DMS79 (cell line): ENCODE results near the gene AFAP1.
"Not testable (repeated sequence)": the region's sequence is repeated elsewhere in the genome, so short reads cannot be mapped to it uniquely, and the experiment has no call there.

Source experiments
- DNase-seq: peaks from one replicate; lab custom pipeline; 2025; lab: John Stamatoyannopoulos, UW

AFAP1 gene

DNA sequence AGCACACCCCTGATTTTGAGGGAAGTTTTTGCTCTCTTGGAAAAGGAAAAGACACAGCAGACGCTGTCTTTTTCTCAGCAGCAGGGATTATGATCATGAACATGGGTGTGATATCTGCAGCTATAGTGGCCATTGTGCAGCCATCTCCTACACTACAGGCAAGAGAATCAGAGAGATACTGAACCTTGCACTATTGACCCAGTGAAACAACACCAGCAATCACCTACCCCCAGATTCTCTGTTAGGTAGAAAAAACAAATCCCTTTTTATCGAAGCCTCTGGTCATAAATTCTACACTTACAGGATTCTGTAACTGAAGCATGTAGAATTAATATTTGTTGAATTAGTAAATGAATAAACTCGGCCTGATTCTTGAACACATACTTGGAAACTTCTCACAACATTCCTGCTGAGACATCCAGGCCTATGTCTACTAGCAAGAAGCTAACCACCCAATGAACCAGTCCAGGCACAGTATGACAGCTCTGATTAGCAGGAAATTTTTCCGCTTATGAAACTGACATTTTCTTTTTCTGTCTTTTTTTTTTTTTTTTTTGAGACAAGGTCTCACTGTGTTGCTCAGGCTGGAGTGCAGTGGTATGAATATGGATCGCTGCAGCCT is 5.0 kb upstream of the AFAP1 start:
- DNase-seq = no peak

DNA sequence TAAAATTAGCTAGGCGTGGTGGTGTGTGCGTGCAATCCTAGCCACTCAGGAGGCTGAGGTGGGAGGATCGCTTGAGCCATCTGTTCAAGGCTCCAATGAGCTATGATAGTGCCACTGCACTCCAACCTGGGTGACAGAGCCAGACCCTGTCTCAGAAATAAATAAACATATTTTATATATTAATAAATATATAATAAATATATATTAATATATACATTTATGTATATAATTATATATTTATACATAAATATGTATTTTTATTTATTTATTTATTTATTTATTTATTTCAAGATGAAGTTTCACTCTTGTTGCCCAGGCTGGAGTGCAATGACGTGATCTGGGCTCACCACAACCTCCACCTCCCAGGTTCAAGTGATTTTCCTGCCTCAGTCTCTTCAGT is 4.0 kb upstream of the AFAP1 start:
- DNase-seq = not testable (repeated sequence)

DNA sequence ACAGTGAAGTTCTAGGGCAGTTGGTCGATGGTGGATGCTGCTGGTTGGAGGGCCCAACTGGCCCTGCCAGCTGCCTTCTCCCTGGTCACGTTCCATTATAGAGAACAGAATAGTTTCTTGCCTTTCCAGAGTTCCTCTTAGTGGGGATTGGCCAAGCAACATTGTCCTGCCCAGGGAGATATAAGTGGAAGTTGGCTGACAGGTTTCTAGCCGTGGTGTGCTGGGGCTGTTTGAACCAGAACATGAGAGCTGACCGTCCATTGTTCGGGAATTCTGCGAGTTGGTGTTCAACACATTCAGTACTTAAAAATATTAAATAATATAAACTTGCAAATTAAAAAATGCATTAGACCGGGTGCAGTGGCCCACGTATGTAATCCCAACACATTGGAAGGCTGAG is 3.5 kb upstream of the AFAP1 start:
- DNase-seq = no peak

DNA sequence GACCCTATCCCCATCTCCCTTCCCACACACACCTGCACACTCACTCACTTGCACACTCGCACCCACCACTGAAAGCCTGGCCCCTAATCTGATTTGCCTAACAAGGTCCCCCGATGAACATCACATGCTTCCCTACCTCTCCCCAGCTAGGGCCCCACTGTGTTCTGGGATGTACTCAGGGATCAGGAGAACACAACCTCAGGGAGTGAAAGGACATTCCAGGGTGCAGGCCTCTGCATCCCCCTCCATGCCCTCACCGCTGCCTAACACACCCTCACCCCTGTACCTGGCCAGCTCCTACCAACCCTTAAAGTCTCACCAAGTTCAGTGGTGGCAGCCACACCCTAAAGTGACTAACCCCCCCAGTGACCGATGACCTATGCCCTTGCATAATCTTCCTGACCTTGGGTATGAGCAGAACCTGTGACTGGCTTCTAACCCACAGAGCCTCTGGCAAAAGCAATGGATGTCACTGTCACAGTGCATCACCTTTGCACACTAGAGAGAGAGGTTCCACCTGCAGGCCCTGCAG is 2.4 kb upstream of the AFAP1 start:
- no peak for DNase-seq

DNA sequence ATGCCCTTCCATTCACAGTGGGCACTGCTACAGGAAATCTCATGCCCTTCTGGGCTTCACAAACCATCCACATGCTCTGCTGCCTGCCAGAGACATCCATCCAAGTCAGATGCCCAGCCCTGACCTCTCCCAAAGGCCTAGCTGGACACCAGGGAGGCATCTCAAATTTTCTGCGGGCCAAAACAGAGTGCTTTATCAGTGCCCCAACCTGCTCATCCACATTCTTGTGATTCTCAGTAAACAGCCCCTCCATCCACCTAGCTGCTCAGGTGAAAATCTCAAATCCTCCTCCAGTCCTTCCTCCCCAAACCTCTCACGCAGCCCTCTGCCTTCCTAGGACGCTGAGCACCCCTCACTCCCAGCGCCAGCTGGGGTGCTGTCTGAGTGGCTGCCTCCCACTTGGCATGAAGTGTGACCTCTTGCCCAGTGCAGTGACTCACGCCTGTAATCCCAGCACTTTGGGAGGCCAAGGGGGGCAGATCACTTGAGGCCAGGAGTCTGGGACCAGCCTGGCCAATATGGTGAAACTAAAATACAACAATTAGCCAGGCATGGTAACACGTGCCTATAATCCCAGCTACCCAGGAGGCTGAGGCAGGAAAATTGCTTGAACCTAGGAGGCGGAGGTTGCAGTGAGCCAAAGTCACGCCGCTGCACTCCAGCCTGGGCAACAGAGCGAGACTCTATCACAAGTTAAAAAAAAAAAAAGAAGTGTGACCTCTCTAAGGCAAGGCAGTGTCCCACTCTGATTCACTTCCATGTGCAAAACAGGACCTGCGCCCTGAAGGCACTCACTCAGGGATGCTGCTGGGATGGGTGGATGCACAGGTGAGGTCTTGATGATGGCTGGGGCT is 1.7 kb upstream of the AFAP1 start:
- no peak for DNase-seq

DNA sequence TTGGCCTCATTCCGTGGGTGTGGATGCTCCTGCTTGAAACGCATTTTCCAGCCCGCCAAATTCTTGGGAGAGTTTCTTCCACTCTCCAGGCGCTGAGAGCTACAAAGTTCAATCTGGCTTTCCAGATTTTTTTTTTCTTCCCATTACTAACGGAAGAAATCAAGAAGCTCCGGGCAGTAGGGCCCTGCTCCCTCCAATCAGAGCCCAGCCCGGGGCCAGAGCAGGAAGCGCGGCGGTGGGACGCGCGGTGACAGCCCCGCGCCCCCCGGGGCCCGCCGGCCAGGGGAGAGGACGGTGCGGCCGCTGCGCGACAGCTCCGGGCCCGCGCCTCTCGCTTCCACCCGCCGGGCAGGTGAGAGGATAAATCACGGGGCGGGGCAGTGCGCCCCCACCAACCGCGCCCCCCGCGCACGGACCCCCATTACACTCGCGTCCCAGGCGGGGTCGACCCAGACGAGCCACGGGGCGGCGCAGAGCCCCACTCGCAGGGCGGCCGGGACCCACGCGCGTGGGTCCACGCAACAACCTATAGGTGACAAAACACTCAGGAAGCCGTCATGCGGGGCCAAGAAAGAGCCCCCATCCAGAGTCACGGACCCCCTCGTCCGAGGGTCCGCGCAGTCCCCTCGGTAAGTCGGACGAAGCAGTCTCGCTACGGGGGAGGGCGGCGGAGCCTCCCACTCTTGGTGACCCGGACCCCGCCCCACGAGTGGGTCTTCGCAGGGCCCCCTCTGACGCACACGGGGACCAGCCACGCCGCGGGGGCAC is 868 bp downstream of the AFAP1 start:
- DNase-seq = no peak

DNA sequence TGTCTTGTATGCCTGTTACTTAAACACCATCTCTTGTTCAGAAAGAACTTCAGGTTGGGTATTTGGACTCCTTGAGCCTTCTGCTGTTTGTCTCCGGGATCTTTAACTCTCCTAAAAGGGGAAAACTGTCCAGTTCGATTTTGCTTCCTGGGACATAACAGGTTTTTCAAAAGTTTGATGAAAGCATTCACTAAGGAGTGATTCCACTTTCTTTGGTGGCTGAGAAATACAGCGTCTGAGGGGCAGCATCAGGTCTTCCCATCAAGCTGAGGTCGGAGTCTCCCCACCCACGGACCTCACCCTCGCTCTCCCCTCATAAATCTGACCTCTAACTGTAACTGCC is 1.4 kb downstream of the AFAP1 start:
- DNase-seq = no peak

DNA sequence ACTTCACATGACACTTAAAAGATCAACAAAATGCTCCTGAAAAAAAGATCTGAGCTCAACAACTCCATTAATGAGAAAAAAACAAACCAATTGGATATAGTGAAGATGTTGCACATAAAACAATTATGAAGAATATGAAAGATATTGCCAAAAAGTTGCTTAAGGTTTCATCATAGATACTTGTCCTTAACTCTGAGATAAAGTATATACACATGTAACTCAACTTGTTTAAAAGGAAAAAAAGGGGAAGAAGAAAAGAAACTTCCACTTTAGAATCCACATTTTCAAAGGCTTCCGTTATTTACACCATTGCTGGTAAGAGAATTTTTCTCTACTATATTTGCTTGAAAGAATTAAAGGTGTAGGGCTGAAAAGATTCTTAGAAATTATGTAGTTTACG is 2.7 kb downstream of the AFAP1 start:
- DNase-seq = peak; percentile 27

DNA sequence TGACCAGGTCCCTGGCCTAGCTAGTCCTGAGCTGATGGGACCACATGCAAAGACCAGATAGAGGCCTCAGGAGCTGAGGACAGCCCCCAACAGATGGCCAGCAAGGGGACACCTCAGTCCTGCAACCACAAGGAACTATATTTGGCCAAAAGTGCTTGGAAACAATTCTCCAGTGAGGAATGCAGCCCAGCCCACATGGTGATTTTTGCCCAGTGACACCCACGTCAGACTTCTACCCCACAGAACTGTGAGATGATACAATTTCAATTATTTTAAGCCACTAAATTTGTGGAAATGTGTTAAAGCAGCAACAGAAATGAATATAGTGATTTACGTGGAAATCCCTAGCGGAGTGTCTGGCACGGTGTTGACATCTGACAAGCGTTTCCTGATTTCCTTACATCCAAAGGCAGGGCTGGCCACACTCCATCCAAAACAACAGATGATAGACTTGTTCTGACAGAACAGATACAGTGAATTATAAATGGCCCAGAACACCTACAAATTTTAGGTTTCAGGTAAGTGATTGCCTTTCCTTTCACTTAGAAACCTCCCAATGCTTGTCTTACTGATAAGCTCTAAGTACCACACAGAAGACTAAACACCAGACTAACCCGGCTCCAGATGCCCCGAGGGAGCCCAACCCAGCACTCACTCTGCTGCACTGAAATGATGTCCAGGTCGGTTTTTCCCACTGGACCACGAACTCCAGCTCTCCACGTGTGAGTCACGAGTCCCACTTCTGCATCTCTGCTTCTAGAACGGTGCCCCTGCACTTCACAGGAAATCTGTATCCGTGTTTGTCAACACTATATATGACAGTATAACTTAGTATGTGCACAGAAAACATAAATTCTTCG is 5.8 kb downstream of the AFAP1 start:
- DNase-seq = no peak

DNA sequence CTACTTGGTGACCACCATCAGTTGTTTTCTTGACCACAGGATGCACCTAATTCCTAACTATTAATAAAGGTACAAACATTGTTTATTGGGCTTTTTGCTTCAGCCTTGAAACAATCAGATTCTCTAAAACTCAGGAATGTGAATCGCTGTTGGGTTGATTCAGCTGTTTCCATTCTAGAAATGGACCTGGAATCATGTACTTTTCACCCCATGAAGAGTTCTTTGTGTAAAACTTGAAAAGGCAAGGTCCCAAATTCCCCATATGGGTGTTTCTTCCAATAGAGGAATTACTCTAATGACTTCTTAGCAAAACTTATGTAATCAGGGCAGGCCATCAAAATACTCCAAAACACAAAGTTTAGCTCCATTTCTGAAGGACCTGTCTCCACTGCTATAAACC is 7.4 kb downstream of the AFAP1 start:
- DNase-seq = no peak

DNA sequence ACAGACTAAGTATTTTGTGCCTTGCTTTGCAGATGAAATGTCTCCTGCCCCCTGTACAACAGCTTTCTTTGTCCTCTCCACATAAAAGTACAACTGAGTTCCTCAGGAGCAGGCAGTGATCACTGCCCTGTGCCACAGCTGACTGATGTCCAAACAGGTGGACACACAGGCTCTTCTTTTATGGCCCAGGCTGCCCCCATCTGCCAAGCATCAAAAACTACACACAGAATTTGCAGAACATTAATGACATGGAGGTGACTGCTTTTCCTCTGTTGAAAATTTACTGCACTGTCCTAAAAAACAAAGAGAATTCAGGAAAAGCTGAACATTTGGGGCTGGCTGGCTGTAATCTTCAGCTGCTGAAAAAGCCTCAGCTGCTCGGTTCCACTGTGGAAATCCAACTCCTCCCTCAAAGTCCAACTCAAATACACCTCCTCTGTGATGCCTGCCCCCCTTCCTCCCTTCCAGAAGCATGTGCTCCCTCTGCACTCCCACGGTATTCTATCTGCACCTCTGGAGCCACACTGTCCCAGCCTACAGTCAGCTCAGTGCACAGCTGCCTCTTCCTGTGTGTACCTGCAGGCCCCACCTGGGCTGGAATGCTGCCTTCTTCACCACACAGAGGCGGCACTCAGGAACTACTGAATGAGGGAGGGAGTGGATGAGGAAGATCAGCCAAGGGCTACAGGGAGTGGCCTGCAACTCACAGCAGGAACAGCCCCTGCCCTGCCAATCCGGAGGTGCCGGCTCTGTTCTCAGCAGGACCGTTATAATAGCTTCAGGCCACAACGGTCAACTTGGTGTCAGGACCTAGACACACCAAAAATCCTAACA is 10.3 kb downstream of the AFAP1 start:
- DNase-seq = no peak

DNA sequence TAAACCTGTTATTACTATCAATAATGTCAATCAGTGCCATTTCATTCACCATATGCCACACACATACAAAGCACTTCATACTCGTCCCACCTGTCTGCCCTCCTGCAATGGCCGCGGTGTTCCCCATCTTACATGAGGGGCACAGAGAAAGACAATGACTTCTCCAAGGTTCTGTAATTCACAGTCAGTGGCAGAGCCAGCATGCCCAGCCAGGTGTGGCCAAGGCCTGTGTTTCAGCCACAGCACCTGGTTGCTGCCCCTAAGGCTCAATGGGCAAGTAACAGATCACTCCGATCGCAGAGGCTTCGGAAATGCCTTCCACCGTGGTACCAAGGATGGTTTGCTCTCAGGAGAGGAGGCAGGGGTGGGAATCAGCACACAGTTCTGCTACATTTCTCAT is 10.9 kb downstream of the AFAP1 start:
- no peak for DNase-seq

DNA sequence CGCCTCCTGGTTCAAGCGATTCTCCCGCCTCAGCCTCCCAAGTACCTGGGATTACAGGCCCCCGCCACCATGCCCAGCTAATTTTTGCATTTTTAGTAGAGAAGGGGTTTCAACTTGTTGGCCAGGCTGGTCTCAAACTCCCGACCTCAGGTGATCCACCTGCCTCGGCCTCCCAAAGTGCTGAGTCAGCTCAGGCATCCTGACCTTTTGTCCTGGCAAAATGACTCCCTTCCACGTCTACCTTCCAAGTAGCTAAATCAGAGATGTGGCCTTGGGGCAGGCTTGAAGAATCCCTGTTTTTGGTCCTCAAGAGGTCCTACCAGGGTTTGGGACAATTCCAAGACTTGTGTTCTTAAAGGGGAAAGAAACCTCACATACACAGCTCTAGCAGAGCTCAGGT is 12.8 kb downstream of the AFAP1 start:
- DNase-seq = no peak

DNA sequence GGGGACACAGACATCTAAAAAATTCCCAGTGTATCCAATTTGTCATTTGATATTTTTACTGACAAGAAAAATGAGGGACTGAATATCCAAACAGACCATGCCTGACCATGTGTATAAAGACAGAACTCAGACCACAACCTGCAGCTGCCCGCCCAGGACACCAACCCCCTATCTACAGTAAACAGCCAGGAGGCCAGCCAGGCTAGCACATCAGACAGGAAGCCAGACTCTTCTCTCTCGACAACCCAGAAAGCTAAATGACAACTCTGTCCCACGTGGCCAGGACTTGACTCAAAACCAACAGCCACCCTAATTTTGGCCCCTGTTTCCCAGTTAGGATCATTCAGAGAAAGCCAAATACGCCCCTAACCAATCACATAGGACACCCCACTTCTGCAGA is 15.1 kb downstream of the AFAP1 start:
- no peak for DNase-seq

DNA sequence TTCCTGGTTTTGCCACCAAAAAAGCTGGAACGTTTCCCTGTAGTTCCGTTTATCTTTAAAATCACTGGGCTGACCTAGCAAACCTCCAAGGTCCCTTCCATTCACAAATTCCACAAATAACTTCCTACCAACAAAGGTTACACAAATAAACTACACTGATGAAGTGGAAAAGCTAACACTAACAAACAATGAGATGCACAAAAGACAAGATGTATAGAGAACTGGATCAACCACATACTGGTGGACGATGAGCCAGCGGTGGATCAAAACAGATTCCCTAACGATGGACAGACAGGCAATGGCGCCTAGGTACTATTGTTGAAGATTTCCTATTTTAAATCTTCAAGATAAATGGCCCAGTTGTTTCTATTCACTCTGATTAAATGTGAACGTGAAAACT is 15.5 kb downstream of the AFAP1 start:
- DNase-seq = no peak

DNA sequence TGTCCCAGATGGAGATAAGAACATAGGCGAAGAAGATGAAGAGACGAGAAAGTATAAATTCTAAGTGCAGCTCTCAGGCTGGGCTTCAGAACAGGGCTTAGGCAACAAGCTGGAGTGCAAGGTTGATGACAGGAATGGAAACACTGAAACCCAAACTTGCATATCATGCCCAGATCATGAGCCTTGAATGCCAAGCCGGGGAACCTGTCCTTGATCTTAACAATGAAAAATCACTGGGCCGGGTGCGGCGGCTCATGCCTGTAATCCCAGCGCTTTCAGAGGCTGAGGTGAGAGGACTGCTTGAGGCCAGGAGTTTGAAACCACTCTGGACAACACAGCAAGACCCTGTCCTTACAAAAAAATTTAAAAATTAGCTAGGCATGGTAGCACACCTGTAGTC is 17.2 kb downstream of the AFAP1 start:
- no peak for DNase-seq

DNA sequence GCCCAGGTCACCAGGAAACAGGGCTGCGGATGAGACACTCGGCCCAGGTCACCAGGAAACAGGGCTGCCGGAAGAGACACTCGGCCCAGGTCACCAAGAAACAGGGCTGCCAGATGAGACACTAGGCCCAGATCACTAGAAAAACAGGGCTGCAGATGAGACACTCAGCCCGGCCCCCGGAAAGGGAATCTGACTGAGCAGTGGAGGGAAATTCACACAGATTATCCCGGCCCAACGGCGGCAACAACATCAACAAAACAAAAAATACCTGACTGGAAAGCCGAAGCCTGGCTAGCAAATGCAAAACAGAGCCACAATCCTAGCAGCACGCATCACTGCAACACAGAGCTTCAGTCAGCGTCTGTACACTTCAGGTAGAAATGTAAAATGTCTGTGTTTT is 20.7 kb downstream of the AFAP1 start:
- DNase-seq = no peak

DNA sequence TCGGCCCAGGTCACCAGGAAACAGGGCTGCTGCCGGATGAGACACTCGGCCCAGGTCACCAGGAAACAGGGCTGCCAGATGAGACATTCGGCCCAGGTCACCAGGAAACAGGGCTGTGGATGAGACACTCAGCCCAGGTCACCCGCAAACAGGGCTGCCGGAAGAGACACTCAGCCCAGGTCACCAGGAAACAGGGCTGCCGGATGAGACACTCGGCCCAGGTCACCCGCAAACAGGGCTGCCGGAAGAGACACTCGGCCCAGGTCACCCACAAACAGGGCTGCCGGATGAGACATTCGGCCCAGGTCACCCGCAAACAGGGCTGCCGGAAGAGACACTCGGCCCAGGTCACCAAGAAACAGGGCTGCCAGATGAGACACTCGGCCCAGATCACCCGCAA is 21.5 kb downstream of the AFAP1 start:
- DNase-seq = not testable (repeated sequence)

DNA sequence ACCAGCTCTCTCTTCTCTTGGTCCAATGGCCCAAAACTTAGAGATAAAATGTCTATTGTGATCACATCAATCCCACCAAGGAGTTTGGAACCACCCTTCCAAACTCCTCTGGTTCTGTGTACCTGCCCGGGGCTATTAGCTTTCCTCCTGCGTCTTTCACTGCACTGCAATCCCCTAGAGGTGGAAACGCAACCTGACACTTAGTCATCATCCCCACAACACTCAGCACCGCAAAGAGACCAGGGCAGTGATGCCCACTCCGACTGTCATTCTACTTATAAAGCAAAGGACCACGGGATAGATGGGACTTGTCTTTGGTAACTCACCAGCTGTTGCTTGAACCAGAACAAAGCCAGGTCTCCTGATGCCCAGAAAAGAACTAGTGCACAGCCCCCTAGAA is 22.0 kb downstream of the AFAP1 start:
- DNase-seq = no peak

DNA sequence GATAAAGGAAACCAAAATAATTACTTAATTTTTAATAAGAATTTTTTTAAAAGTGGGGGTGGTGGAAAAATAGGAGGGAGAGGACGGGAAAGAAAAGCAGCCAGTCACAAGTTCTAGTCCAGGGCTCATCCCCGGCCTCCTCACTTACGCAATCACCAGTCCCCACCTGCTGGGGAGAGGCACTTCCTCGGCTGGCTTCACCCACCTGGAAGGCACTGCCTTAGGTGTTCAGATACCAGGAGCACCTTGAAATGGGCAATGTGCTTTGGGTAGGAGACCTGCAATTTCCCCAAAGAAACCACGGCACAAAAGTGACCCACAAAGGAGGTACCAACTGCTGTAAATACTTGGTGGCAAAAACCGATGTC is 23.8 kb downstream of the AFAP1 start:
- DNase-seq = no peak

DNA sequence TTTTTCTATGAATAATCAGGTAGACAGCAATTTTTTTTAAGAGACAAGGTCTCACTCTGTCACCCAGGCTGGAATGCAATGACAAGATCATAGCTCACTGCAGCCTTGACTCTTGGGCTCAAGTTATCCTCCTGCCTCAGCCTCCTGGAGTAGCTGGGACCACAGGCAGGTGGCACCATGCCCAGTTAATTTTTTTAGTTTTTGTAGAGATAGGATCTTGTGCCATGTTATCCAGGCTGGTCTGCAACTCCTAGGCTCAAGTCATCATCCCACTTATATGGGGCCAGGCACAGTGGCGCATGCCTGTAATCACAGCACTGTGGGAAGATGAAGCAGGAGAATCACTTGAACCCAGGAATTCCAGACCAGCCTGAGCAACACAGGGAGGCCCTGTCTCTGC is 26.8 kb downstream of the AFAP1 start:
- no peak for DNase-seq
